Endothelial cell (in vitro differentiated cells): ENCODE results near the gene STX1B. TPM values are rescaled to one million over a fixed set of nuclear protein-coding genes. Genes with fewer than 3 reads are reported as not detected.

Experiments
- DNase-seq: peaks from one replicate; pipeline ENCODE4 v3.0.0; 2021; ENCODE audit warnings: low spot score
- H3K27ac Mint-ChIP-seq: one replicate; pipeline ENCODE4 v1.8.0; 2021; ENCODE audit warnings: mixed read lengths, inconsistent platforms; ENCODE audit not compliant: unreplicated experiment
- H3K27me3 Mint-ChIP-seq: one replicate; pipeline ENCODE4 v1.8.0; 2021; ENCODE audit warnings: mild to moderate bottlenecking, moderate library complexity, mixed read lengths, inconsistent platforms; ENCODE audit not compliant: unreplicated experiment
- H3K36me3 Mint-ChIP-seq: one replicate; pipeline ENCODE4 v1.8.0; 2021; ENCODE audit warnings: mild to moderate bottlenecking, low read depth, mixed read lengths, inconsistent platforms; ENCODE audit not compliant: unreplicated experiment
- H3K4me1 Mint-ChIP-seq: one replicate; pipeline ENCODE4 v1.8.0; 2021; ENCODE audit warnings: mild to moderate bottlenecking, mixed read lengths, inconsistent platforms; ENCODE audit not compliant: unreplicated experiment
- H3K4me3 Mint-ChIP-seq: one replicate; pipeline ENCODE4 v1.8.0; 2021; ENCODE audit warnings: mild to moderate bottlenecking, mixed read lengths, inconsistent platforms; ENCODE audit not compliant: unreplicated experiment
- H3K9me3 Mint-ChIP-seq: one replicate; pipeline ENCODE4 v1.8.0; 2021; ENCODE audit warnings: mixed read lengths, inconsistent platforms; ENCODE audit not compliant: unreplicated experiment
- total RNA-seq: library from RNA; stranded (reverse); fragmentation: NEBNext Ultra II Directional; extraction: Animal tissue kit (Norgen Biotek cat#: 25700); gene quantifications from one replicate; pipeline ENCODE4 v1.2.1, GENCODE V29; 2021; ENCODE audit not compliant: unreplicated experiment
- TF ChIP-seq, protein P1 (sequence below): fragments of 200-600 bp; sonication (generic); IDR thresholded peaks from one replicate; pipeline ENCODE4 v1.5.0; 2021; ENCODE audit warnings: antibody characterized with exemption; ENCODE audit not compliant: unreplicated experiment

STX1B gene
- total RNA-seq, 1 donor from 2014 or later: 5.5 TPM

GRCh38 chr16:30983289-30983889 lies 27.0 kb downstream of the STX1B start:
- no peaks in the 10 kb centered on the region for H3K9me3 Mint-ChIP-seq
- H3K27ac Mint-ChIP-seq: no peak overlapping the region
- DNase-seq: no peak
- H3K4me1 Mint-ChIP-seq: no peaks in the 10 kb centered on the region
- no peak overlapping the region for H3K4me3 Mint-ChIP-seq
- TF ChIP-seq, protein P1, sequence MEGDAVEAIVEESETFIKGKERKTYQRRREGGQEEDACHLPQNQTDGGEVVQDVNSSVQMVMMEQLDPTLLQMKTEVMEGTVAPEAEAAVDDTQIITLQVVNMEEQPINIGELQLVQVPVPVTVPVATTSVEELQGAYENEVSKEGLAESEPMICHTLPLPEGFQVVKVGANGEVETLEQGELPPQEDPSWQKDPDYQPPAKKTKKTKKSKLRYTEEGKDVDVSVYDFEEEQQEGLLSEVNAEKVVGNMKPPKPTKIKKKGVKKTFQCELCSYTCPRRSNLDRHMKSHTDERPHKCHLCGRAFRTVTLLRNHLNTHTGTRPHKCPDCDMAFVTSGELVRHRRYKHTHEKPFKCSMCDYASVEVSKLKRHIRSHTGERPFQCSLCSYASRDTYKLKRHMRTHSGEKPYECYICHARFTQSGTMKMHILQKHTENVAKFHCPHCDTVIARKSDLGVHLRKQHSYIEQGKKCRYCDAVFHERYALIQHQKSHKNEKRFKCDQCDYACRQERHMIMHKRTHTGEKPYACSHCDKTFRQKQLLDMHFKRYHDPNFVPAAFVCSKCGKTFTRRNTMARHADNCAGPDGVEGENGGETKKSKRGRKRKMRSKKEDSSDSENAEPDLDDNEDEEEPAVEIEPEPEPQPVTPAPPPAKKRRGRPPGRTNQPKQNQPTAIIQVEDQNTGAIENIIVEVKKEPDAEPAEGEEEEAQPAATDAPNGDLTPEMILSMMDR: no peak
- peaks cover 29% of the 10 kb centered on the region for H3K27me3 Mint-ChIP-seq
- H3K36me3 Mint-ChIP-seq: peaks cover 18% of the 10 kb centered on the region

GRCh38 chr16:30982548-30983288 lies 27.7 kb downstream of the STX1B start:
- H3K9me3 Mint-ChIP-seq: no peaks in the 10 kb centered on the region
- H3K27me3 Mint-ChIP-seq: peaks cover 29% of the 10 kb centered on the region
- DNase-seq: no peak
- H3K36me3 Mint-ChIP-seq: peaks cover 18% of the 10 kb centered on the region
- TF ChIP-seq, protein P1: no peak
- peak overlapping the region; percentile 67 for H3K27ac Mint-ChIP-seq
- peak overlapping the region; percentile 47 for H3K4me3 Mint-ChIP-seq
- H3K4me1 Mint-ChIP-seq: no peaks in the 10 kb centered on the region

- Mint-ChIP-seq H3K27ac (no peak overlapping the region), H3K36me3 (peaks cover 27% of the 10 kb centered on the region), H3K4me3 (no peak overlapping the region), H3K4me1 (no peaks in the 10 kb centered on the region), H3K27me3 (peaks cover 29% of the 10 kb centered on the region), H3K9me3 (no peaks in the 10 kb centered on the region)
- TF ChIP-seq, protein P1: no peak
- DNase-seq: no peak
These were observed 29.5 kb downstream of the STX1B start for GRCh38 chr16:30980959-30981358.

DNA sequence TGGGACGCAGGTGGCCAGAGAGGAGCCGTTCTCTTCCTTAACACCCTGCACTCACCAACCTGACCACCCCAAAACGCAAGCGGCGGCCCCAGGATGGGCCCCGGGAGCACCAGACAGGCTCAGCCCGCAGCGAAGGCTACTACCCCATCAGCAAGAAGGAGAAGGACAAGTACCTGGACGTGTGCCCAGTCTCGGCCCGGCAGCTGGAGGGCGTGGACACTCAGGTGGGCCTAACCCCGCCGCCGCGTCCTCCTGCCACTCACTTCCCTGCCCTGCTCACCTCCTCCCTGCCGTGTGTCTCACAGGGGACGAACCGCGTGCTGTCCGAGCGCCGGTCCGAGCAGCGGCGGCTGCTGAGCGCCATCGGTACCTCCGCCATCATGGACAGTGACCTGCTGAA lies 30.0 kb downstream of the STX1B start:
- no peak overlapping the region for H3K27ac Mint-ChIP-seq
- H3K4me1 Mint-ChIP-seq: no peaks in the 10 kb centered on the region
- peaks cover 27% of the 10 kb centered on the region for H3K36me3 Mint-ChIP-seq
- H3K4me3 Mint-ChIP-seq: peak overlapping the region; percentile 15
- DNase-seq: no peak
- no peaks in the 10 kb centered on the region for H3K9me3 Mint-ChIP-seq
- TF ChIP-seq, protein P1: no peak
- peaks cover 30% of the 10 kb centered on the region for H3K27me3 Mint-ChIP-seq

DNA sequence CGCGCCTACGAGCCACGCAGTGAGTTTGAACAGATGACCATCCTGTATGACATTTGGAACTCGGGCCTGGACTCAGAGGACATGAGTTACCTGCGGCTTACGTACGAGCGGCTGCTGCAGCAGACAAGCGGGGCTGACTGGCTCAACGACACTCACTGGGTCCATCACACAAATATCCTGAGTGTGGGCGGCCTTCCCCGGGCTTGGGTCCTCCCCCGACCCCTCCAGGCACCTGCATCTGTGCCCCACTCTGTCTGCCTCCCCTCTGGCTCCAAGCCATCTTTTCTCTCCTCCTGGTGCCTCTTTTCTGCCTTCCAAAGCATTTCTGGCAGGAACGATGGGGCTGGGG lies 30.4 kb downstream of the STX1B start:
- Mint-ChIP-seq H3K27me3 (peaks cover 30% of the 10 kb centered on the region), H3K4me1 (no peaks in the 10 kb centered on the region), H3K4me3 (peak overlapping the region; percentile 15), H3K36me3 (peaks cover 27% of the 10 kb centered on the region), H3K9me3 (no peaks in the 10 kb centered on the region), H3K27ac (no peak overlapping the region)
- TF ChIP-seq, protein P1: no peak
- DNase-seq: no peak
